ENCODE measurements around the gene PRKN.

- TF ChIP-seq, protein P1, sequence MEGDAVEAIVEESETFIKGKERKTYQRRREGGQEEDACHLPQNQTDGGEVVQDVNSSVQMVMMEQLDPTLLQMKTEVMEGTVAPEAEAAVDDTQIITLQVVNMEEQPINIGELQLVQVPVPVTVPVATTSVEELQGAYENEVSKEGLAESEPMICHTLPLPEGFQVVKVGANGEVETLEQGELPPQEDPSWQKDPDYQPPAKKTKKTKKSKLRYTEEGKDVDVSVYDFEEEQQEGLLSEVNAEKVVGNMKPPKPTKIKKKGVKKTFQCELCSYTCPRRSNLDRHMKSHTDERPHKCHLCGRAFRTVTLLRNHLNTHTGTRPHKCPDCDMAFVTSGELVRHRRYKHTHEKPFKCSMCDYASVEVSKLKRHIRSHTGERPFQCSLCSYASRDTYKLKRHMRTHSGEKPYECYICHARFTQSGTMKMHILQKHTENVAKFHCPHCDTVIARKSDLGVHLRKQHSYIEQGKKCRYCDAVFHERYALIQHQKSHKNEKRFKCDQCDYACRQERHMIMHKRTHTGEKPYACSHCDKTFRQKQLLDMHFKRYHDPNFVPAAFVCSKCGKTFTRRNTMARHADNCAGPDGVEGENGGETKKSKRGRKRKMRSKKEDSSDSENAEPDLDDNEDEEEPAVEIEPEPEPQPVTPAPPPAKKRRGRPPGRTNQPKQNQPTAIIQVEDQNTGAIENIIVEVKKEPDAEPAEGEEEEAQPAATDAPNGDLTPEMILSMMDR (IDR thresholded peaks at IDR 0.05): no peak
- TF ChIP-seq POLR2A (IDR thresholded peaks at IDR 0.05): no peak
Measured at GRCh38 chr6:162242915-162243314, 484.7 kb downstream of the PRKN start.
